HG02798 (cell line): ENCODE data around the gene ATXN2L.
"Not testable (repeated sequence)": the region's sequence is repeated elsewhere in the genome, so short reads cannot be mapped to it uniquely, and the experiment has no call there.

Experiments used
- ATAC-seq: cut with Tn5 transposase; IDR thresholded peaks from one replicate; pipeline ENCODE4 v1.9.1; 2021; ENCODE audit warnings: mild to moderate bottlenecking; ENCODE audit not compliant: unreplicated experiment, poor library complexity

Gene ATXN2L

GRCh38 chr16:28866454-28866804 lies 43.6 kb downstream of the ATXN2L start:
- ATAC-seq = no peak

GRCh38 chr16:28867241-28867640 lies 44.4 kb downstream of the ATXN2L start:
- no peak for ATAC-seq

- ATAC-seq = not testable (repeated sequence)
Measured at GRCh38 chr16:28867646-28868045, 44.8 kb downstream of the ATXN2L start.

GRCh38 chr16:28869201-28869600 lies 46.4 kb downstream of the ATXN2L start:
- ATAC-seq = no peak

- ATAC-seq = no peak
Measured at GRCh38 chr16:28872952-28873351, 50.2 kb downstream of the ATXN2L start.

GRCh38 chr16:28873543-28874201 lies 50.9 kb downstream of the ATXN2L start:
- ATAC-seq = no peak

GRCh38 chr16:28874406-28874805 lies 51.6 kb downstream of the ATXN2L start:
- no peak for ATAC-seq

GRCh38 chr16:28875134-28876018 lies 52.6 kb downstream of the ATXN2L start:
- no peak for ATAC-seq

GRCh38 chr16:28876019-28876659 lies 53.3 kb downstream of the ATXN2L start:
- no peak for ATAC-seq

GRCh38 chr16:28876973-28877654 lies 54.3 kb downstream of the ATXN2L start:
- ATAC-seq = no peak

- no peak for ATAC-seq
Measured at GRCh38 chr16:28877655-28878000, 54.8 kb downstream of the ATXN2L start.

GRCh38 chr16:28878083-28878926 lies 55.5 kb downstream of the ATXN2L start, which contains the start of gene ATP2A1:
Gene ATP2A1, plus strand, starts transcription at chr16:28878488. Its CDS starts 184 bp downstream, at chr16:28878672.
- no peak for ATAC-seq

- ATAC-seq = peak; percentile 29
Measured at GRCh38 chr16:28879261-28879840, 56.6 kb downstream of the ATXN2L start.

GRCh38 chr16:28879841-28880588 lies 57.2 kb downstream of the ATXN2L start:
- ATAC-seq = peak; percentile 94

GRCh38 chr16:28880589-28880915 lies 57.8 kb downstream of the ATXN2L start:
- ATAC-seq = no peak

GRCh38 chr16:28880955-28881354 lies 58.2 kb downstream of the ATXN2L start:
- ATAC-seq = no peak

- ATAC-seq = not testable (repeated sequence)
Measured at GRCh38 chr16:28881565-28881964, 58.8 kb downstream of the ATXN2L start.

- no peak for ATAC-seq
Measured at GRCh38 chr16:28882551-28883160, 59.9 kb downstream of the ATXN2L start.
